Upper lobe of left lung (tissue), 4 donors: ENCODE measurements around the gene MCU.

Experiments used
- POLR2A ChIP-seq, 4 donors: fragments of 450-650 bp; IDR thresholded peaks; one replicate each; pipeline ENCODE4 v1.5.1; 2016 to 2017; ENCODE audit warnings: antibody characterized with exemption in 4 of 4, mild to moderate bottlenecking in 2 of 4
- TF ChIP-seq, protein P1 (sequence below), 6 experiments: fragments of 450-650 bp in 4 of 6; fragments of 200-600 bp in 2 of 6; sonication (generic) in 2 of 6; IDR thresholded peaks; one replicate each; pipeline ENCODE4 v1.5.1; 2016 to 2019; ENCODE audit warnings: antibody characterized with exemption in 6 of 6

DNA sequence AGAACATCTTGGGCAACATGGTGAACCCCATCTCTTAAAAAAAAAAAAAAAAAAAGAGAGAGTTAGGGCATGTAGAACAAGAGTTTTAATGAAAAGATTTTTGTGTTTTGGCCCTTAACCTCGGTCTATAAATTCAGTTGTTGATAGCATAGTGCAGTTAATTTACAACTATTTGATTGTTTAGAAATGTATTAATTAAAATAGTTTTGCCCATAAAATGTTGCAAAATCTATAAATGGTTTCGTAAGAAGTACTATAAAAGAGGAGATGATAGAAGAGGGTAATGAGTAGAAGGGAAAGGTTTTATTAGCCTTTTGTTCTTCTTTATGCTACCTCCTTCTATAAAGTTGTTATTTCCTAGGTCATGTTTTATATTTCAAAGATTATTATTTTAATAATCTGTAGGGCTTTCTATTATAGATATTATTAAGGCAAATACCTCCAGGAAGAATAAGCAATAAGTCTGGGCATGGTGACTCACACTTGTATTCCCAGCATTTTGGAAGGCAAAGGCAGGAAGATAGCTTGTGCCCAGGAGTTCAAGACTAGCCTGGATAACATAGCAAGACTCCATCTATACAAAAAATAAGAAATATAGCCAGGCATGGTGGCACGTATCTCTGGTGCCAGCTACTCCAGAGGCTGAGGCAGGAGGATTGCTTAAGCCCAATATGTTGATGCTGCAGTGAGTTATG lies 73.3 kb downstream of the MCU start:
- TF ChIP-seq, protein P1, sequence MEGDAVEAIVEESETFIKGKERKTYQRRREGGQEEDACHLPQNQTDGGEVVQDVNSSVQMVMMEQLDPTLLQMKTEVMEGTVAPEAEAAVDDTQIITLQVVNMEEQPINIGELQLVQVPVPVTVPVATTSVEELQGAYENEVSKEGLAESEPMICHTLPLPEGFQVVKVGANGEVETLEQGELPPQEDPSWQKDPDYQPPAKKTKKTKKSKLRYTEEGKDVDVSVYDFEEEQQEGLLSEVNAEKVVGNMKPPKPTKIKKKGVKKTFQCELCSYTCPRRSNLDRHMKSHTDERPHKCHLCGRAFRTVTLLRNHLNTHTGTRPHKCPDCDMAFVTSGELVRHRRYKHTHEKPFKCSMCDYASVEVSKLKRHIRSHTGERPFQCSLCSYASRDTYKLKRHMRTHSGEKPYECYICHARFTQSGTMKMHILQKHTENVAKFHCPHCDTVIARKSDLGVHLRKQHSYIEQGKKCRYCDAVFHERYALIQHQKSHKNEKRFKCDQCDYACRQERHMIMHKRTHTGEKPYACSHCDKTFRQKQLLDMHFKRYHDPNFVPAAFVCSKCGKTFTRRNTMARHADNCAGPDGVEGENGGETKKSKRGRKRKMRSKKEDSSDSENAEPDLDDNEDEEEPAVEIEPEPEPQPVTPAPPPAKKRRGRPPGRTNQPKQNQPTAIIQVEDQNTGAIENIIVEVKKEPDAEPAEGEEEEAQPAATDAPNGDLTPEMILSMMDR (IDR thresholded peaks at IDR 0.05): no peak
- no peak for TF ChIP-seq POLR2A (IDR thresholded peaks at IDR 0.05)
